ENCODE measurements around the gene ANKRD10.

The ANKRD10 gene

GRCh38 chr13:110944968-110945927, 30.4 kb upstream of the ANKRD10 start:
- no peak for DNase-seq (ENCODE audit: low read depth, low spot score)

GRCh38 chr13:110944121-110944967, 29.5 kb upstream of the ANKRD10 start:
- no peak for DNase-seq (ENCODE audit: low read depth, low spot score)

- DNase-seq (ENCODE audit: low read depth, low spot score) = no peak
These were observed 27.5 kb upstream of the ANKRD10 start for GRCh38 chr13:110942248-110942981.

- no peak for DNase-seq (ENCODE audit: low read depth, low spot score)
These were observed 24.0 kb upstream of the ANKRD10 start for GRCh38 chr13:110938662-110939421.

GRCh38 chr13:110937511-110938285, 22.8 kb upstream of the ANKRD10 start:
- no peak for DNase-seq (ENCODE audit: low read depth, low spot score)

GRCh38 chr13:110936519-110936918, 21.6 kb upstream of the ANKRD10 start:
- no peak for DNase-seq (ENCODE audit: low read depth, low spot score)

GRCh38 chr13:110932588-110932987, 17.7 kb upstream of the ANKRD10 start:
- no peak for DNase-seq (ENCODE audit: low read depth, low spot score)

- DNase-seq (ENCODE audit: low read depth, low spot score) = no peak
These were observed 14.4 kb upstream of the ANKRD10 start for GRCh38 chr13:110929104-110929777.

- no peak for DNase-seq (ENCODE audit: low read depth, low spot score)
These were observed 10.2 kb upstream of the ANKRD10 start for GRCh38 chr13:110925023-110925612.

- no peak for DNase-seq (ENCODE audit: low read depth, low spot score)
These were observed 9.7 kb upstream of the ANKRD10 start for GRCh38 chr13:110924639-110924934.

GRCh38 chr13:110923777-110924638, 9.1 kb upstream of the ANKRD10 start:
- DNase-seq (ENCODE audit: low read depth, low spot score) = no peak

- no peak for DNase-seq (ENCODE audit: low read depth, low spot score)
These were observed 8.2 kb upstream of the ANKRD10 start for GRCh38 chr13:110923086-110923485.

GRCh38 chr13:110922506-110922905, 7.6 kb upstream of the ANKRD10 start:
- DNase-seq (ENCODE audit: low read depth, low spot score) = no peak

GRCh38 chr13:110921695-110922094, 6.8 kb upstream of the ANKRD10 start:
- no peak for DNase-seq (ENCODE audit: low read depth, low spot score)

GRCh38 chr13:110921209-110921608, 6.3 kb upstream of the ANKRD10 start:
- DNase-seq (ENCODE audit: low read depth, low spot score) = no peak

- DNase-seq (ENCODE audit: low read depth, low spot score) = no peak
These were observed 5.2 kb upstream of the ANKRD10 start for GRCh38 chr13:110920038-110920437.

- no peak for DNase-seq (ENCODE audit: low read depth, low spot score)
These were observed 1.7 kb upstream of the ANKRD10 start for GRCh38 chr13:110916301-110917142.

GRCh38 chr13:110915874-110916206, 971 bp upstream of the ANKRD10 start:
- DNase-seq (ENCODE audit: low read depth, low spot score) = no peak

All from activated CD4-positive, CD25-positive, alpha-beta regulatory T cell treated with anti-CD3 and anti-CD28 coated beads, Interleukin-2, amount 50 U/mL, for 16 hours (primary cell).